ENCODE results near the gene ATXN1. TPM values are rescaled to one million over a fixed set of nuclear protein-coding genes. Genes with fewer than 3 reads are reported as not detected.

Gene ATXN1
- total RNA-seq, 1 experiment from 2014 or later = 8.1 TPM

DNA sequence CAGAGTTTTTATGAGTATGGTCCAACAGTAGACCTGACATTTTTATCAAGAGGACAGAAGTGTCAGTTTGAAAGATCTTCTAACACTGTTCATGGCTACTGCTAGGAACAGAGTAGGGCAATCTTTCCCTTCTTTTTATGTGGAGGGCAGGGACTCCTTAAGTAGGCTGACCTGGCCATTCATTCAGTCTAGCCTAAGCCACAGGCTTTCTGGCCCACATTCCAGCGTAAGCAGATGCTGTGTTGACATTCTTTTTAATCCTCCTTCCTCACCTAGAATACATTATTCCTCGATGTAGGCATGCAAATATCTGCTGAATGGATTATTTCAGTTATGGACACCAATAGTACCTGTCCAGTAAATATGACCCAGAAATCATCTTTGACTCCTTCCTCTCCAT, 188.3 kb downstream of the ATXN1 start:
- H3K4me3 Mint-ChIP-seq = no peak overlapping the region
- H3K27ac Mint-ChIP-seq = no peak overlapping the region
- DNase-seq (ENCODE audit: low spot score) (no peak), ATAC-seq (no peak)
- ChIA-PET POLR2A (no interaction called here), CTCF (no interaction called here)
- H3K4me1 Mint-ChIP-seq = no peaks in the 10 kb centered on the region
- H3K9me3 Mint-ChIP-seq = no peaks in the 10 kb centered on the region
- TF ChIP-seq, protein P1, sequence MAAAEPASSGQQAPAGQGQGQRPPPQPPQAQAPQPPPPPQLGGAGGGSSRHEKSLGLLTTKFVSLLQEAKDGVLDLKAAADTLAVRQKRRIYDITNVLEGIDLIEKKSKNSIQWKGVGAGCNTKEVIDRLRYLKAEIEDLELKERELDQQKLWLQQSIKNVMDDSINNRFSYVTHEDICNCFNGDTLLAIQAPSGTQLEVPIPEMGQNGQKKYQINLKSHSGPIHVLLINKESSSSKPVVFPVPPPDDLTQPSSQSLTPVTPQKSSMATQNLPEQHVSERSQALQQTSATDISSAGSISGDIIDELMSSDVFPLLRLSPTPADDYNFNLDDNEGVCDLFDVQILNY (CRISPR knock-in tag; IDR thresholded peaks at IDR 0.05) = no peak
- TF ChIP-seq SOX15 (CRISPR knock-in tag; IDR thresholded peaks at IDR 0.05) (no peak), ATF3 (CRISPR knock-in tag; conservative IDR thresholded peaks at IDR 0.05) (no peak), ZNF138 (CRISPR knock-in tag; conservative IDR thresholded peaks at IDR 0.05) (no peak), SMAD4 (CRISPR knock-in tag; IDR thresholded peaks at IDR 0.05) (no peak), KAT7 (CRISPR knock-in tag; IDR thresholded peaks at IDR 0.05; ENCODE audit: borderline replicate concordance) (no peak)
- H3K27me3 Mint-ChIP-seq (ENCODE audit: low read depth) = no peaks in the 10 kb centered on the region
- H3K36me3 Mint-ChIP-seq = no peaks in the 10 kb centered on the region

DNA sequence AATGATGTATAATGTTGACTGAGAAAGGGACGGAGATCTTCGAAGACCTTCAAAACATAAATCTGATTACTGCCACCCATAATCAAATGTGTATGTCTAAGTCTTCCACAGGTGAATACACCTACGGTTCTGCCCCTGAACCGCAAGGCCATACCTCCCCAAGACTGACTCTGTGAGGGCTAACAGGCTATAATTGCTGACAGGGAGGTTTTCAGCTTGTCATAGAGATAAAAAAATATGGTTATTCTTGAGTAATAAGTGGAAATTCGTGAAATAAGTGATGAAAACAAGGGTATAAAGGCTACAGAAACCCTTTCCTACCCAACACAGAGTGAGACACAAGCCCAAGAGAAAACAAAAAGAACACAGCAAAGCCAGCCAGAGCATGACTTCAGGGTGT, 188.9 kb downstream of the ATXN1 start:
- H3K36me3 Mint-ChIP-seq = no peaks in the 10 kb centered on the region
- no peaks in the 10 kb centered on the region for H3K4me1 Mint-ChIP-seq
- H3K27ac Mint-ChIP-seq = no peak overlapping the region
- ChIA-PET POLR2A (no interaction called here), CTCF (no interaction called here)
- DNase-seq (ENCODE audit: low spot score) = no peak
- H3K4me3 Mint-ChIP-seq = no peak overlapping the region
- no peak for TF ChIP-seq JAZF1 (CRISPR knock-in tag; IDR thresholded peaks at IDR 0.05)
- no peak for TF ChIP-seq RELA (CRISPR knock-in tag; IDR thresholded peaks at IDR 0.05; ENCODE audit: borderline replicate concordance)
- TF ChIP-seq ZNF425 (CRISPR knock-in tag; conservative IDR thresholded peaks at IDR 0.05) = no peak
- no peak for TF ChIP-seq CBFB (CRISPR knock-in tag; IDR thresholded peaks at IDR 0.05; ENCODE audit: low read depth)
- no peak for TF ChIP-seq ZNF317 (CRISPR knock-in tag; IDR thresholded peaks at IDR 0.05; ENCODE audit: borderline replicate concordance, low read depth)
- no peak for TF ChIP-seq ATF3 (CRISPR knock-in tag; conservative IDR thresholded peaks at IDR 0.05)
- TF ChIP-seq TEAD1 (CRISPR knock-in tag; IDR thresholded peaks at IDR 0.05) = no peak
- TF ChIP-seq, protein P2, sequence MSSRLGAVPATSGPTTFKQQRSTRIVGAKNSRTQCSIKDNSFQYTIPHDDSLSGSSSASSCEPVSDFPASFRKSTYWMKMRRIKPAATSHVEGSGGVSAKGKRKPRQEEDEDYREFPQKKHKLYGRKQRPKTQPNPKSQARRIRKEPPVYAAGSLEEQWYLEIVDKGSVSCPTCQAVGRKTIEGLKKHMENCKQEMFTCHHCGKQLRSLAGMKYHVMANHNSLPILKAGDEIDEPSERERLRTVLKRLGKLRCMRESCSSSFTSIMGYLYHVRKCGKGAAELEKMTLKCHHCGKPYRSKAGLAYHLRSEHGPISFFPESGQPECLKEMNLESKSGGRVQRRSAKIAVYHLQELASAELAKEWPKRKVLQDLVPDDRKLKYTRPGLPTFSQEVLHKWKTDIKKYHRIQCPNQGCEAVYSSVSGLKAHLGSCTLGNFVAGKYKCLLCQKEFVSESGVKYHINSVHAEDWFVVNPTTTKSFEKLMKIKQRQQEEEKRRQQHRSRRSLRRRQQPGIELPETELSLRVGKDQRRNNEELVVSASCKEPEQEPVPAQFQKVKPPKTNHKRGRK (CRISPR knock-in tag; IDR thresholded peaks at IDR 0.05; ENCODE audit: borderline replicate concordance) = no peak
- no peak for TF ChIP-seq CREB1 (CRISPR knock-in tag; IDR thresholded peaks at IDR 0.05)
- no peaks in the 10 kb centered on the region for H3K9me3 Mint-ChIP-seq
- ATAC-seq = no peak
- no peaks in the 10 kb centered on the region for H3K27me3 Mint-ChIP-seq (ENCODE audit: low read depth)

GRCh38 chr6:16570946-16571345, 190.3 kb downstream of the ATXN1 start:
- DNase-seq (ENCODE audit: low spot score) (no peak), ATAC-seq (no peak)
- H3K36me3 Mint-ChIP-seq = no peaks in the 10 kb centered on the region
- POLR2A ChIA-PET = interaction anchor here (0.5 kb wide), 1 partner anchor 1943 kb away, joined by 3 read pairs; no protein-coding TSS in a partner anchor
- H3K4me1 Mint-ChIP-seq = no peaks in the 10 kb centered on the region
- no peaks in the 10 kb centered on the region for H3K9me3 Mint-ChIP-seq
- no peak overlapping the region for H3K27ac Mint-ChIP-seq
- no peak overlapping the region for H3K4me3 Mint-ChIP-seq
- no peaks in the 10 kb centered on the region for H3K27me3 Mint-ChIP-seq (ENCODE audit: low read depth)
- CTCF ChIA-PET = no interaction called here
- TF ChIP-seq E2F4 (CRISPR knock-in tag; IDR thresholded peaks at IDR 0.05; ENCODE audit: borderline replicate concordance, low read depth) (no peak), ZNF263 (CRISPR knock-in tag; IDR thresholded peaks at IDR 0.05; ENCODE audit: low read depth) (no peak), NFE2L1 (CRISPR knock-in tag; IDR thresholded peaks at IDR 0.05) (no peak), GABPB1 (CRISPR knock-in tag; IDR thresholded peaks at IDR 0.05) (no peak), PRRX2 (CRISPR knock-in tag; IDR thresholded peaks at IDR 0.05) (no peak), ZNF121 (CRISPR knock-in tag; IDR thresholded peaks at IDR 0.05) (no peak), JAZF1 (CRISPR knock-in tag; IDR thresholded peaks at IDR 0.05) (no peak), FOXJ3 (CRISPR knock-in tag; IDR thresholded peaks at IDR 0.05; ENCODE audit: borderline replicate concordance) (no peak), FOXP1 (CRISPR knock-in tag; IDR thresholded peaks at IDR 0.05; ENCODE audit: borderline replicate concordance) (no peak)
- TF ChIP-seq, protein P3, sequence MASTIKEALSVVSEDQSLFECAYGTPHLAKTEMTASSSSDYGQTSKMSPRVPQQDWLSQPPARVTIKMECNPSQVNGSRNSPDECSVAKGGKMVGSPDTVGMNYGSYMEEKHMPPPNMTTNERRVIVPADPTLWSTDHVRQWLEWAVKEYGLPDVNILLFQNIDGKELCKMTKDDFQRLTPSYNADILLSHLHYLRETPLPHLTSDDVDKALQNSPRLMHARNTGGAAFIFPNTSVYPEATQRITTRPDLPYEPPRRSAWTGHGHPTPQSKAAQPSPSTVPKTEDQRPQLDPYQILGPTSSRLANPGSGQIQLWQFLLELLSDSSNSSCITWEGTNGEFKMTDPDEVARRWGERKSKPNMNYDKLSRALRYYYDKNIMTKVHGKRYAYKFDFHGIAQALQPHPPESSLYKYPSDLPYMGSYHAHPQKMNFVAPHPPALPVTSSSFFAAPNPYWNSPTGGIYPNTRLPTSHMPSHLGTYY (CRISPR knock-in tag; IDR thresholded peaks at IDR 0.05) = no peak
- TF ChIP-seq, protein P4, sequence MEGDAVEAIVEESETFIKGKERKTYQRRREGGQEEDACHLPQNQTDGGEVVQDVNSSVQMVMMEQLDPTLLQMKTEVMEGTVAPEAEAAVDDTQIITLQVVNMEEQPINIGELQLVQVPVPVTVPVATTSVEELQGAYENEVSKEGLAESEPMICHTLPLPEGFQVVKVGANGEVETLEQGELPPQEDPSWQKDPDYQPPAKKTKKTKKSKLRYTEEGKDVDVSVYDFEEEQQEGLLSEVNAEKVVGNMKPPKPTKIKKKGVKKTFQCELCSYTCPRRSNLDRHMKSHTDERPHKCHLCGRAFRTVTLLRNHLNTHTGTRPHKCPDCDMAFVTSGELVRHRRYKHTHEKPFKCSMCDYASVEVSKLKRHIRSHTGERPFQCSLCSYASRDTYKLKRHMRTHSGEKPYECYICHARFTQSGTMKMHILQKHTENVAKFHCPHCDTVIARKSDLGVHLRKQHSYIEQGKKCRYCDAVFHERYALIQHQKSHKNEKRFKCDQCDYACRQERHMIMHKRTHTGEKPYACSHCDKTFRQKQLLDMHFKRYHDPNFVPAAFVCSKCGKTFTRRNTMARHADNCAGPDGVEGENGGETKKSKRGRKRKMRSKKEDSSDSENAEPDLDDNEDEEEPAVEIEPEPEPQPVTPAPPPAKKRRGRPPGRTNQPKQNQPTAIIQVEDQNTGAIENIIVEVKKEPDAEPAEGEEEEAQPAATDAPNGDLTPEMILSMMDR (IDR thresholded peaks at IDR 0.05) = no peak

All from WTC11 (cell line).